ENCODE measurements around the gene PHOX2A.

Gene PHOX2A

GRCh38 chr11:72250661-72251464 lies 6.9 kb upstream of the PHOX2A start:
- no peak for DNase-seq

GRCh38 chr11:72249961-72250360 lies 6.0 kb upstream of the PHOX2A start:
- DNase-seq = no peak

GRCh38 chr11:72247584-72247983 lies 3.6 kb upstream of the PHOX2A start:
- no peak for DNase-seq

GRCh38 chr11:72245263-72245816 lies 1.4 kb upstream of the PHOX2A start:
- DNase-seq = no peak

DNA sequence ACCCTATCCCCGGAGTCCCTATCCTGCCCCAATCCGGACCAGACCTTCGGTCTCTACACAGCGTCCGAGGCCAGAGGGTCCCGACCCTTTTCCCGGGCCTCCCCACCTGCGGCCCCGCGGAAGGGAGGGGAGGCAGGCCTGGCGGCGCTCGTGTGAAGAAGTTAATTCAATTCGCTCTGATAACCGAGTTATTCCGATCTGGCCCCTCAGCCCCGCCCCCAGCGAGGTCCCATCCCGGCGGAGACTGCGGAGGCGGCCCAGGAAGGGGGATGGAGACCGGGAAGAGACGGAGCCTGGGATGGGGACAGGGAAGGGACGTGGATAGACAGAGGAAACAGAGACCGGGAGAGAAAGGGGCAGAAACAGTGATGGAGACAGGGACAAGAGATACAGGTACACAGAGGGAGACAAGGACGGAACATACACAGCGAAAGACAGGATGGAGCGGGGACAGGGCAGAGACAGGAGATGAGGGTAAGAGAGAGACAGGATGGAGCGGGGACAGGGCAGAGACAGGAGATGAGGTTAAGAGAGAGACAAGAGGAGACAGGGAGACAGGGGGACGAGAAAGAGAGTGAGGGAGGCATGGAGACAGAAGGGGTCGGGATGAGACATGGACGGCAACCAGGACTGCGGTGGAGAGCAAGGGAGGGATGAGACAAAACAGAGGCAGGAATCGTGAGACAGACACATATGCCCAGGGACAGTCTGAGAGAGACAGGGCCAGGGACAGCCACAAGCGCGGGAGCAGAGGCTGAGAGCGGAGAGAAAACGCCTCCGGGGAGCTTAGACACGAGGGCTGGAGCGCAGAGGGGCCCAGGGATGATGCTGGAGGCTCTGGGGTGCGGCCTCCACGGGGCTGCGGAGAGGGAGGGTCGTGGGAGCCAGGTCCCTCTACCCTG lies 636 bp upstream of the PHOX2A start:
- DNase-seq = no peak

GRCh38 chr11:72243173-72244059 lies 560 bp downstream of the PHOX2A start:
- DNase-seq = no peak

DNA sequence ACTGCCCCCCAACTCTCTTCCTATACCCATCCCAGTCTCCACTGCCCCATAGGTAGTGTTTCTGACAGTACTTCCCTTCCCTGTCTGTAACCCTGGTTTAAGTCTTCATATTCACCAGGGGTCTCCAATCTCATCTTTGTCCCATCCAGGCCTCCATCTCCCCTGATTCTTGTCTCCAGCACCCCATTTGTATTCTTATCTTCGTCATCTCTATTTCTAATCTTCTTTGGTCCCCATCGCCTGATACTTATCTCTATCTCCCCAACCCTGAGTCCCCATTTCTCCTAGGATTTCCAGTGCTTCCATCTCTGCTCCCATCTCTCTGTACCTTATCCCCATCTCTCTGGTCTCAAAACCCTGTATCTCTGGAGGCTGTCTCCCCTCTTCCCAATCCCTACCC lies 1.8 kb downstream of the PHOX2A start:
- DNase-seq = no peak

DNA sequence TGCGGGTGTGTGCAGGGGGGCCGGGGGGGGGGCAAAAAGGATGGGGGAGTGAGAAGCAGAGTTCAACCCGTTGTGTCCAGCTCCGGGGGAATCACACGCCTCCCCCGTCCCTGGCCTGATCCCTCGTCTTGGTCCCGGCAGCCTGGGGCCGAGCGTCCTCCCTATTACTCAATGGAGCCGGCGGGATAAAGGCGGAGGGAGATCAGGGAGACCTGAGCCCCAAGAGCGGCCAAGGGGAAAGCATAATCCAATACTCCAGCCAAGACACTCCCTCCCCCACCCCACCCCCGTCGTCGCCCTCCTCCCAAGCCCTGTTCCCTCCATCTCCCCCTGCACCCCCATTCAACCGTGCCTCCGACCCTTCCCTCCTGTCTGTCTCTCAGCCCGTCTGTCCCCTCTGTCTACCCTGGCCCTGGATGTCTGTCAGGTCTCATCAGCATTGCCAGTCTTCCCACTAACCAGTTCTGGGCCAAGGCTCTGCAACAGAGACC lies 2.6 kb downstream of the PHOX2A start:
- DNase-seq = no peak

- no peak for DNase-seq
Observed at GRCh38 chr11:72240461-72241290, 3.3 kb downstream of the PHOX2A start.

DNA sequence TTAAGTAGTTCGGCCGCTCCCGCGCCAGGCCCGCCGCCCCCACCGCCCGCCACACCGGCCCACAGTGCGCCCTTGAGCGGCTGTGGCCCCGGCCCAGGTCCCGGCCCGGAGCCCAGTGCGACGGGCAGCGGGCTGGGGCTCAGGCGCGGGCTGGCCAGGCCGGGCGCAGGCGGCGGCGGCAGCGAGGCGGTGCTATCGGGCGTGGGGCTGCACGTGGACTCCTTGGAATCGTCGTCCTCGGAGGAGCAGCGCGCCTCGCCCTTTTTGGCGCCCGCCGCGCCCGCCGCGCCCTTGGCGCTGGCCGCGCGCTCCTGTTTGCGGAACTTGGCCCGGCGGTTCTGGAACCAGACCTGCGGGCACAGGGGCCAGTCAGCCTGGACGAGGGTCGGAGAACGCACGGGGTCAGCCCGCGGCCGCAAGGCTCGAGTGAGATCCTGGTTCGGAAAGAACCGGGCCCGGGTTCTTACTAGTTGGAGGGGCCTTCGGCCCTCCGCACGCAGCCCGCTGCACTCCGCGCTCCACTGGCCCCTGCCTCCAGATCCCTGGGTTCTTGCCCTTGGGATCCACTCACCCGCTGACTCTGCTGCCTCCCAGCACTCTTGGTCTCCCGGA lies 4.0 kb downstream of the PHOX2A start:
- DNase-seq = peak in 18 of 58 donors; percentile 19 to 58 (median 38)

GRCh38 chr11:72239313-72239848 lies 4.6 kb downstream of the PHOX2A start:
- peak in 8 of 58 donors; percentile 13 to 56 (median 29) for DNase-seq

- DNase-seq = no peak
Observed at GRCh38 chr11:72238492-72239312, 5.3 kb downstream of the PHOX2A start.

- peak in 20 of 58 donors; percentile 7 to 43 (median 19) for DNase-seq
Observed at GRCh38 chr11:72238040-72238450, 5.9 kb downstream of the PHOX2A start.

DNA sequence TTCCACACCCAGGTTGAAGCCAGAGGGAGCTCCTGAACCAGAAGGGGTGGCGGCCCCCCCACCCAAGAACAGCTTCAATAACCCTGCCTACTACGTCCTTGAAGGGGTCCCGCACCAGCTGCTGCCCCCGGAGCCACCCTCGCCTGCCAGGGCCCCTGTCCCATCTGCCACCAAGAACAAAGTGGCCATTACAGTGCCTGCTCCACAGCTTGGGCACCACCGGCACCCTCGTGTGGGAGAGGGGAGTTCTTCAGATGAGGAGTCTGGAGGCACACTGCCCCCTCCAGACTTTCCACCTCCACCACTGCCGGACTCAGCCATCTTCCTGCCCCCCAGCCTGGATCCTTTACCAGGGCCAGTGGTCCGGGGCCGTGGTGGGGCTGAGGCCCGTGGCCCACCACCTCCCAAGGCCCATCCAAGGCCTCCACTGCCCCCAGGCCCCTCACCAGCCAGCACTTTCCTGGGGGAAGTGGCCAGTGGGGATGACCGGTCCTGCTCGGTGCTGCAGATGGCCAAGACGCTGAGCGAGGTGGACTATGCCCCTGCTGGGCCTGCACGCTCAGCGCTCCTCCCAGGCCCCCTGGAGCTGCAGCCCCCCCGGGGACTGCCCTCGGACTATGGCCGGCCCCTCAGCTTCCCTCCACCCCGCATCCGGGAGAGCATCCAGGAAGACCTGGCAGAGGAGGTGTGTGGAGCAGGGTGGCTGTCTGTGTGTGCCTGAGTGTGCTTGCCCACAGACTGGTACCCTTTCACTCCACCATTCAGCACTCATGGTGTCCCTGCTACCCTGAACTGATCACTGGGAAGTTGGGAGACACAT lies 6.7 kb downstream of the PHOX2A start:
- no peak for DNase-seq

DNA sequence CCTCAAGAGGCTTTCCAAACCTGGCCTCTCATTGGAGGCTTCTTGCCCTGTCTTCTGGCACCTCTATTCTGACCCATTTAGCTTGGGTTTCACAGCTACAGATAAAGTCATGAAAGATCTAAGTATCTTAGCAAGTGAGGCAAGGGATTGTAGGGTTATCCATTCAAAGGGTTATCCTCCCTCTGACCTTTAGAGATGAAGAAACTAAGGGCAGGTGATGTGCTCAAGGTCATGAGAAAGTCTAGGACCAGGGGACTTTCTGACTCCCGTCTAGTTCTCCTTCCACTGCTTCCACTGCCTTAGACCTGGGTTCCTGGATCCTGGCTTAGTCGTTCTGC lies 7.2 kb downstream of the PHOX2A start:
- DNase-seq = no peak

DNA sequence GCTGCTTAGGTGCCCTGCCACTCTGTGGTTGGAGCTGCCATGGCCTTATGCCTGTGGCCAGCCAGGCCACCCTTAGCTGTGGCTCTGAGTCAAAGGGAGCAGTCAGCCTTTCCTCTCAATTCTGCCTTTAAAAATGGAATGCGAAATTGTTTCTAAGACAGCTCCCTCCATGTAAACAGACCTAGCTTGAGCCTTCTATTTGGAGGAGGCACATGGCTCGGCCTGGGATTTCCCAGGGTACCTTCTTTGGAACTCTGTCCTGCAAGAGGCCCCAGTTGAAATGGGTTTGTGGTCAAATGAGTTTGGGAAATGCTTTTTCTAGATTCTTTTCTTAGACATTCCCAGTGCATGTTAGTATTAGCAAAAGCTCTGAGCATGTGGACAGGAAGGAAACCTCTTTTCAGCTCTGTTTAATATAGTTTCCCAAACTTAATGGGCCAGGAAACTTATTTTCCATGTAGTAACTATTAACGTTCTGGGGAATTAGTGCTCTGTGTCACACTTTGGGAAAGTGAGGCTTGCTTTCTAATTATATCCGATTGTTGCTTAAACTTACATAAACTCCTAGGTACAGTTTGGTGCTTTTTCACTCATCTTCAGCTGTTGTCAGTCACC lies 7.8 kb downstream of the PHOX2A start:
- no peak for DNase-seq
